Eye (tissue), 1 donor: Measurements from ENCODE around the gene MKI67.

Source experiments
- DNase-seq: peaks from one replicate; pipeline ENCODE4 v3.0.0-alpha.2; 2015

MKI67 gene

DNA sequence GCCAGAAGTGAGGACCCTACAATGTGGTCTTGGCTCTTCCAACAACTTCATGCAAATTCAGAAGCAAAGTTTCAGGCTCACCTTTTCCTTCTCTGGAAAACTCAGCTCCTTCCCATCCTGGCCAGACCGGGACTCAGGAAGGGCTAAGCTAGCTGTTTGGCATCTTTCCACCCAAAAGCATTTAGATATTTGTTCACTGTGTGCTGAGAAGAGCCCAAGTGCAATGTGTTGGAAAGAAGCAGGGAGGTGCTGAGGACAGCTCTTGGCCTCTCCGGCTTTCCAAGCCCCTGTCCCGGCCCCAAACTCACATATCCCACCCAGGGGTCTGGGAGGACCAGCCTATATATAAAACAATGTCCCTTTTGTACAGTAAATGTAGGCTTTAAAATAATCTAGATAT, 44.5 kb downstream of the MKI67 start:
- no peak for DNase-seq

DNA sequence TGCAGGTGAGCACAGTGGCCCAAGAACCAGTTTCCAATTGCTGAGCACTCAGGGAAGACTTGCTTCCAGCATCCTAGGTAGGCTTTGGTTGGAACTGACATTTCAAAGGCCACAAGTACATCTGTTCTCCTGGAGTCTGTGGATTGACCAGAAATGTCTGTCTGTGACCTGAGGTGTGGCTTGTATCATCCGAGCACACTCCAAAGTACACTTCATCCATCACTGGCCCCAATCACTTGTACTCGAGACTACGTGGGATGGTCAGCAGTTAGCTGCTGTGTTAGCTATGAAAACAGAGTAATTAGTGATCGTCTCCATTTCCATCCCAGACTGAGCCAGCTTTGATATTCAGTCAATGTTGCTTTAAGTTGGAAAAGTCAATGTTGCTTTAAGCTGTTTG, 45.0 kb downstream of the MKI67 start:
- no peak for DNase-seq

DNA sequence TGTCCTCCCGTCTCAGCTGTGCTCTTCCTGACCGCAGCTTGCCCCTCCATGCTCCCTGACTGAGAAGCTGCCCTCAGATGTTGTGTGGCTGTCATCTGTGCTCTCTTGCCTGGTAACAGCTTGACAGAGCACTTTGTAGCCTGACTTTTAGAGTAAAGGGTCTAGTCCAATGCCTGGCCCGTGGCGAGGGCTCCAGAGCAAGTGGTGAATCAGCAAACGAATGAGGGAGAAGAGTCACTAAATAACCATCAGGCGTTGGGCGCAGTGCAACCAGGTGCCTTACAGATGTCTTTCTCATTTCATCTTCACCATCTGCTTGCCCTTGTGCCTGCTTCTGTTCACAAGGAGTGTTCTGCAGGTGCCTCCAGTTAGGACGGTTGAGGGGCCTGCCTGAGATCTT, 45.6 kb downstream of the MKI67 start:
- DNase-seq: no peak

DNA sequence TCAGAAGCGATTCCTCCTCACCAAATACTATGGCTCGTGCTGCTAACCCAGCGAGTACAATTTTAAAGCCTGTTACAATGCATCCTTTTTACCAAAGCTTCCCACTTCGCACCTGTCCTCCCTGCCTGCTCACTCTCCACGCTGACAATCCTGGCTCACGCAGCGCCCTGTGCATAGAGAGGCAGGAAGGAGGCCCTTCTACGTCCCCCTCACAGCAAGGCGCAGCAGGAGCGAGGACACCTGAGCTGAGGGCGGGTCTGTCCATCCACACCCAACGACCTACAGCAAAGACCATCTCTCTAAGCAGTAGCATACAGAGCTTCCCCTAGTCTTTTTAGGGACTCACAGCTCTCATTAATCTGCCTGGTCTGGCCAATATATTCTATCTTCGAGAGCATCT, 46.0 kb downstream of the MKI67 start:
- DNase-seq: no peak

DNA sequence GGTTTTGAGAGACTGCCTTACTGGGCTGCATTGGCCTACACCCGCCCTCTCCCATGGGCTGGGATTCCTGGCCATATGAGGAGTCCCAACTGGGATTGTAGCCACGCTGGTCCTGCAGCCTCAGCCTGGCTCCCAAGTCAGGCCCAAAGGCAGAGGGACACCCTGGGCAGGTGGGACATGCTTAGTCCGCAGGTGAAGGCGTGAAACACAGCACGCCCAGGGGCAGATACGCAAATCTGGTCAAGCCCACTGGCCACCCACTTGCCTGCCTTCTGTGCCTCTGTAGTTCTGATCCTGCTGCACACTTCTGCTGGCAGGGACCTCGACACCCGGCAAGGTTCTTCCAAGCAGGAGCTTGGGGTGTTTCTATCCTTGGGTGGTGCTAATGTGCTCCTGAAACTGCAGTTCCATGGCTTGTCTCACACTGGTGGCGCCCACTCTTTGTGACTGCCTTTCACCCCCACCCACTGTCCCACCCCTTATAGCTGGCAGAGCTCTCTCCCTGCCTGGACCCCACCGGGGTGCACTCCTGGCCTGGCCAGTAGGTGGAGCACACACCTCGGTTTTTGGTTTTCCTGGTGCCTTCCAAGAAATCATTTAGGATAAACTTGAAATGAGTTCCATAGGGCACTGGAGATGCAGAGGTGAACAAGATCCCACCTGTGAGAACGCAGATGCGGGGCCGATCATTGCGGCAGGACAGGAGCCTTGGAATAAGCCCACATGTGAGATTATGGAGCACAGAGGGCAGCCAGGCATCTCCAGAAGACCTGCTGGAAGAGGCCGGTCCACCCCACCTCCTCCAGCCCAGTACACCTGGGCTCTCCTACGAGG, 47.9 kb downstream of the MKI67 start:
- DNase-seq: peak; percentile 60

DNA sequence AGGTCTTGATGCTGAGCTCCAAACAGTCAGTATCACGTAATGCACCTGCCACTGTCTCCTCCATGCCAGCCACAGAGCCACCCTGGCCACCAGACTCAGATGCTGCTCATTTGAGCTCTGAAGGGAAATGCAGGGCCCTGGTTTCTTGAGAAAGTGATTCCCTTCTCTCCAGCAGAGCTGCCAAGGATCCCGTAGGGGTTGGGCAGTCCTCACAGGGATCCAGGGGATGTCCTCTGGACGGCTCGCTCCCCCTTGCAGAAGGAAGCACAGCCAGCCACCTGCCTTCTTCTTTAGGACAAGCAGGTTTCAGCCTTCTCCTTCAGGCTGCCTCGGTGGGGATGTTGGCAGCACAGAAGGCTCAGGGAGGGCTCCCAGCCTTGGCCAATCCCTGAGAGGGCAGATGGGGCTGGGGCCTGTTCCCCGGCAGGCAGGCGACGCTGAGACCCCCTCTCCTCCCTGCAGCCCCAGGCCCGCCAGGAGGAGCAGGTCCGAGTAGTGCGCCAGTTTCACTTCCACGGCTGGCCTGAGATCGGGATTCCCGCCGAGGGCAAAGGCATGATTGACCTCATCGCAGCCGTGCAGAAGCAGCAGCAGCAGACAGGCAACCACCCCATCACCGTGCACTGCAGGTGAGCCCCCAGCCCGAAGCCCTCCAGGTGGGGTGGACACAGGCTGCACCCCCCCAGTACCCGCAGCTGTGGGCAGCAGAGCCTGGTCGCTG, 48.9 kb downstream of the MKI67 start:
- no peak for DNase-seq

DNA sequence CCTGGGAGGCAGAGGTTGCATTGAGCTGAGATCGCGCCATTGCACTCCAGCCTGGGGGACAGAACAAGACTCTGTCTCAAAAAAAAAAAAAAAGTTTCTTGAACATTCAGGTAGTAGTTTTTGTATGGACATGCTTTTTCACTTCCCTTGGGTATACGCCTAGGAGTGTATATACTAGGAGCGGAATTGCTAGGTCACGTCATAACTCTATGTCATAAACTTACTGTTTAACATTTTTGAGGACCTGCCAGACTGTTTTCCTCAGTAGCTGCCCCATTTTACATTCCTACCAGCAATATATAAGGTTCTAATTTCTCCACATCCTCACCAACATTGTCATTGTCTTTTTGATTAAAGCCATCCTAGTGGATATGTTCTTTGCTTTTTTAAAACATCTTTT, 51.6 kb downstream of the MKI67 start:
- DNase-seq: no peak

DNA sequence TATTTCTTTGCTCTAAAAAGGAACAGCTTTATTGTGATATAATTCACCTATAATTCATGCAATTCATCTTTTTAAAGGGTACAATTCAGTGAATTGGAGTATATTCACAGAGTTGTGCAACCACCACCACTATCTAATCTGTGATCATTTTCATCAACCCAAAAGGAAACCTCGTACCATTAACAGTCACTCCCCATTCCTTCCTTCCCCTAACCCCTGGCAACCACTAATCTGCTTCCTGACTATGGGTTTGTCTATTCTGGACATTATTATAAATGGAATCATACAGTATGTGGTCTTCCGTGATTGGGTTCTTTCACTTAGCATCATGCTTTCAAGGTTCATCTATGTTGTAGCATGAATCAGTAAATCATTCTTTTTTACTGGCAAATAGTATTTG, 52.3 kb downstream of the MKI67 start:
- no peak for DNase-seq

DNA sequence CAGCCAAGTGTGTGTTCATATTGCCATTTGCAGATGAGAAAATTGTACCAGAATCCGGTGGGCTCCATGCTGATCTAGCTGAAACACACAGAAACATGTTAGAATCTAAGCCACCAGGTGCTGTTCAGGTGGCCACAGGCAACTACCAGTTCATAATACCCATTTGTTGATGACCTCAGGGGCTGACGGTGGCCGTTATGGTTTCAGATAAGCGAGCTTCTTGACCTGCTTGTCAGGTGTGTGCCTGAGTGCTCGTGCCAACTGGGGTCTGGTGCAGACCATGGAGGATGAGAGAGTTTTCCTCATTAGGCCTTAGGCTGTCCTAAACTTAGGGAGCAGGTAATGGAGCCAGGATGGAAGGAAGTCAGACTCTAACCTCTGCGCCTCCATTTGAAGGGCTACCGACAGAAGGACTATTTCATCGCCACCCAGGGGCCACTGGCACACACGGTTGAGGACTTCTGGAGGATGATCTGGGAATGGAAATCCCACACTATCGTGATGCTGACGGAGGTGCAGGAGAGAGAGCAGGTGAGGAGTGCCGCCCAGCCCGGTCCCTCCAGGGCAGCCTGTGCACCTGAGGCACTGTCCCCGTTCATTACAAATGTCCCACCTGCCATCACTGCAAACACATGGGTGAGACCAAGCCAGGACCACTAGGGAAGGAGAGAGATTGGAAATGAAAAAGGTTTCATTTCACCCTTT, 53.1 kb downstream of the MKI67 start:
- DNase-seq: no peak

DNA sequence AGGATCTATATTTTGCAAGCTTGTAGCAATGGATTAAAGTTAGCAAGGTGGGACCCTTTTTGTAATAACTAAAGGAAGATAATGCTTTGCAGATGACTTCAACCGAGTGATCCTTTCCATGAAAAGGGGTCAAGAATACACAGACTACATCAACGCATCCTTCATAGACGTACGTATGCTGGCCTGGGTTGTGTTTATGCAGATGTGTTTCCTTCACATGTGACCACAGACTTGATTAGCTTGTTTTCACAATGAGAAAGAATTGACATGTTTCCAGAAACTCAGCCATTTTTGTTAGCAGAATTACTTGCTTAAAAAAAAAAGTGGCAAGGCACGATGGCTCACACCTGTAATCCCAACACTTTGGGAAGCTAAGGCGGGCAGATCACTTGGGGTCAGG, 54.2 kb downstream of the MKI67 start:
- DNase-seq: no peak

DNA sequence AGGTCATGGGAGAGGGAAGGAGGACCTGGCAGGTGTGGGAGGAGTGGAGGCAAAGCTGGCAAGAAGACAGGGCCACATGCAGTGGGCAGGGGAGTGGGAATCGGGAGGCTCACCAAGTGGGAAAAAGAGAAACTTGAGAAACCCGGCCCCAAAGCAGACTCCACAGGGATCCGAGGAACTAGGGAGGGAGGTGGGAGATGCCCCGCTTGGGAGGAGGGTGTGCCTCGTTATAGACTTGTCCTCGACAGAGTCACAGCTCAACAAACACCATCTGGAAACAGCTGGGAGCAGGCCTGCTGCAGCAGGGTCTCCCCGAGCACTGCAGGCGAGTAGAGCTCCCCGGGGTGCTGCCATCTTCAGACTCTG, 54.8 kb downstream of the MKI67 start:
- DNase-seq: no peak

DNA sequence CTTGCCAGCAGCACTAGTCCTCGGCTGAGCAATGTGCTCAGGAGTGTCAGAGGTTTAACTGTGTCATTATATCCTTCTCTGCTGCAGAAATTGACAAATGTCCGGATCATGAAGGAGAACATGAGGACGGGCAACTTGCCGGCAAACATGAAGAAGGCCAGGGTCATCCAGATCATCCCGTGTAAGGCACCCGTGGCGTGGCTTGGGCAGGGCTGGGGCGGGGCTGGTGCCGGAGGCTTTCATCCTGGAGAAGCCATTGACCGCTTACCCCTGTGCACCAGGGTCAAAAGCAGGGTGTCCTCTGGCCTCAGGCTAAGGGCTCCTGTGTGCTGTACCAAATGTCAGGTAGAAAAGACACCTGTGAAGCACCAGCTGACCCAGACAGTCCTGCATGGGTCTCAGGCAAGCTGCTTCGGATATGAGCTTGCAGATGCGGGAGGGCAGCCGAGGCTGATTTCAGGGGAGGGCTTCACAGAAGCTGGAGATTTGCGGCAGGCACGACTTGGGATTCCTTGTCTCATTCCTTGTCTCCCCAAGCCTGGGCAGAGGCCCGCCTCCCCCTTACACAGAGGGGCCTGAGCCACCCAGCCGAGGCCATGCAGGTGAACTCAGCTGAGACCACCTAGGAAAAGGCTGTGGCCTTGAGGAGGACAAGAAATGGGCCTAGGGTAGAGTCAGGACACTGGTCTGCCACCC, 55.4 kb downstream of the MKI67 start:
- no peak for DNase-seq

DNA sequence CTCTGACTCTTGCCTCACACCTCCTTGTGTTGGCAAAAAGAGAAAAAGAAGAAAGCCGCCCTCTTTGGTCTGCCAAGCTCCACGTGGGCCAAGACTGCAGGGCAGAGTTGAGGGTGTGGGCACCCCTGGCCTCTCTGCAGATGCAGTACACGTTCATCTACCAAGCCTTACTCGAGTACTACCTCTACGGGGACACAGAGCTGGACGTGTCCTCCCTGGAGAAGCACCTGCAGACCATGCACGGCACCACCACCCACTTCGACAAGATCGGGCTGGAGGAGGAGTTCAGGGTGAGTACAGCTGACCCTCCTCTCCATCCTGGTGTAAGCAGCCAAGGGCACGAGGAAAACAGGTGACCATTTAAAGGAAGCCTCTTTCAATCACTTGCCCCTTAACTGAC, 56.1 kb downstream of the MKI67 start:
- no peak for DNase-seq

DNA sequence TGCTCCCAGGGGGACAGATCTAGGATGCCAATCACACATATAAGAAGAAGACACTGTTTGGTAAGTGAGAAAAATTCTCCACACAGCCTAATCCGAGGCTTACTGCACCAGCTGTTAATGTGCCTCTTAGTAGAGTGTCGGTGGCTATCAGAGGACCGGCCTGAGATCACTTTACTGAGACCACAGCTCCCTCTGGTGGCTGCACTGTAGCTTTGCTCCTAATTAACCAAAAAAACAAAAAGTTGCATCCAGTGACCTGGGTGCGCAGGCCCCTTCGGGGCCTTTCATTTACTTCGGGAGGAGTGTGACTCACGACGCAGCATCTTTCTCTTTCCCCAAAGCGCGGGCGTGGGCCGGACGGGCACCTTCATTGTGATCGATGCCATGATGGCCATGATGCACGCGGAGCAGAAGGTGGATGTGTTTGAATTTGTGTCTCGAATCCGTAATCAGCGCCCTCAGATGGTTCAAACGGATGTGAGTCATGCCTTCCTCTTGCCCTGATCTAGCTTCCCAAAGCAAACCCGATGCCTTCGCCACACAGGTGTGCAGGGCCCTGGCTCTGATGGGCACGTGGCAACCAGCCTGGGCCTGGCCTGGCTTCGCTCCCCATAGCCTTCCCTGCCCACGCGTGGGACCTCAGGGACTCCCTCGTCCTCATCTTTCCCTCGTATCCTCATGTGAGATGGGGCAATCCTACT, 56.7 kb downstream of the MKI67 start:
- DNase-seq: peak; percentile 91

DNA sequence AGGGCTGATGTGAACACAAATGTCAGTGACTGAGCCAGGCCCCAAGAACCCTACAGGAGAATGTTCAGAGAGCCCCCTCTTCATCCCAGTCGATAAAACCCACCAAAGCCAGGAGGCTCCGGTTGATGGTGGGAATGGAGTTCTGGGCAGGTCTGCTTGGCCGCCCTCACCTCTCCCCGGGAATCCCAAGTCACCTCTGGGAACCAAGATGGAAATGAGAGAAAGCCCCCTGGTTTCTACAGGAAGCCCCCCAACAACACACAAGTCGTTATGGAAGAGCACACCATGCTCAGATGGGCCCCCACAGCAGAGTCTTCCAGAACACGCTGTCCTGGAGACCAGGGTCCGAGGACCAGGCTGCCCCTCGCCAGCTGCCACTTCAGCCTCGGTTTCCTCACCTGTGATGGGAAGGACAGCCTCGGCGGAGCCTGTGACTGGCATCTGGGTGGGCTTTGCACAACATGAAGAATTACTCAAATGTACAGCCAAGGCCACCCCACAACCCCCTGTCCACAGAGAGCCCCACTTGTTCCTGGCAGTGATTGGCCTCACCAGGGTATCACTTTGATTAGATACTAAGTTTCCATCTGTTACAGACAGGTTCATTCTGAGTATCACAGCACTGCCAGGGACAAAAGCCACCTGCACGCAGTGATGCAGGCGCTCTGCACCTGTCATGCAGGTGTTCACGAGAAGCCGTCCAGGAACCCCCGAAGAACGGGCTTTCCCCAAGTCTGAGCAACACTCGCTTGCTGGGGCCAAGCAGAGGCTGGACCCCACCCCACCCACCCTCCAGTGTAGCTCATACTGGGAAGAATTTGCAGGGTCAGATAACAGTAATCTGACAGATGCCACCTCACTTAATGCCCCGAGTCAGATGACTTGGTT, 57.6 kb downstream of the MKI67 start:
- DNase-seq: no peak

DNA sequence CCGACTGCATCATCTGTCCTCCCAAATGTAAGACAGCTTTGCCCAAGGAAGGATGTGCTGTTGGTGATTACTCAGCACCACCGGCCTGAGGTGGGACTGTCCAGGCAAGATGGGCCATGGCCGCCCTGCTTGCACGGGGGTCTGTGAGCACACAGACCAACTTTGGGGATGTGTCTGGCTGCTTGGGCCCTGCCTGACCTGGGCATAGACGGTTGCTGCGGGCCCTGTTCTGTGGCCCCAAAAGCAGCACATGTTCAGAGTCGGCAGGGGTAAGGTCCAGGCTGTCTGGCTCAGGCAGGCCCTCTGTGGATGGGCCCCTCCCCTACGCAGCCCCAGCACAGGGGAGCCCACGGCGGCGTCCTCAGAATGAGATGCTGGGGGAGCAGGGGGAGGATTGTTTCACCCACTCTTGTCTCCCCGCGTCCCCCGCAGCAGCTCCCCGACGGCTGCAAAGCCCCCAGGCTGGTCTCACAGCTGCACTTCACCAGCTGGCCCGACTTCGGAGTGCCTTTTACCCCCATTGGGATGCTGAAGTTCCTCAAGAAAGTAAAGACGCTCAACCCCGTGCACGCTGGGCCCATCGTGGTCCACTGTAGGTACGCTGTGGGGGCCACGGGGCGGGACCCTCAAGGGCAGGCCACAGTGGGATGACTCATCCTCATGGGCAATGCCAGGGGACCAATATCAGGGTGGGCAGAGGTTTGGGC, 58.4 kb downstream of the MKI67 start:
- DNase-seq: no peak

DNA sequence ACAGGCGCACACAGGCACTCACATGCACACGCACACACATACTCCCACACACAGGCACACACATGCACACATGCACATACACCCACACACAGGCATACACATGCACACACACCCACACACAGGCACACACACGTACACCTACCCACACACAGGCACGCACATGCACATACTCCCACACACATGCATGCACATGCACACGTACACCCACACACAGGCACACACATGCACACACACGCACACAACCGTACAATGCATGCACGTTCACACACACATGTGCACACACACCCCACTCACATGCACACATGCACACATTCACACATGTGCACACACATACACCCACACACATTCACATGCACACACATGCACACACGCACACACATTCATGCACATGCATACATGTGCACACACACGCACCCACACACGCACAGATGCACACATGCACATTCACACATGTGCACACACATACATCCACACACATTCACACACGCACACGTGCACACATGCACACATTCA, 59.3 kb downstream of the MKI67 start:
- DNase-seq: no peak

DNA sequence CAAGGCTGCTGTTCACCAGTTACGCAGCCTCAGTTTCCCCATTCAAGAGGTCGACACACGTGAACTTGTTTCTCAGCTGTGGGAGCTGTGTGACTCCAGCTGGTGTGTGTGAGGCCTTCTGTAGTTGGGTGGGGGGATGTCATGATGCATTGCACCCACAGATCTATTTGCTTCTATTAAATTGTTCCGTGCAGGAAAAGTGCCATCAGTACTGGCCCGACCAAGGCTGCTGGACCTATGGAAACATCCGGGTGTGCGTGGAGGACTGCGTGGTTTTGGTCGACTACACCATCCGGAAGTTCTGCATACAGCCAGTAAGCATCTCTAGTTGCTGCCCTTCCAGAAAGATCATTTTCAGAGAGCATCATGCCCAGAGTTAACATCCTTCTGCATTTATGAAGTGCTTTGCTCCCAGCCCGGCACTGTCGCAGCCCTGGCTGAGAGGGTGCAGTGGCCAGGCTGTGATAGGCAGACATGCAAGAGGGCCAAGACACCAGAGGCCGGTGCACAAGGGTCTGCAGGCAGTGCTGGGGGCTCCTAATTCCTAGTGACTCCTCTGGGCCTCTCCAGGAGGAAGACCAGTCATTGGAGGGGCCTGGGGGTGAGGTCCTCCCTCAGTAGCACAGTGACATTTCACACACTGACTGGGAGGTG, 60.2 kb downstream of the MKI67 start:
- no peak for DNase-seq

DNA sequence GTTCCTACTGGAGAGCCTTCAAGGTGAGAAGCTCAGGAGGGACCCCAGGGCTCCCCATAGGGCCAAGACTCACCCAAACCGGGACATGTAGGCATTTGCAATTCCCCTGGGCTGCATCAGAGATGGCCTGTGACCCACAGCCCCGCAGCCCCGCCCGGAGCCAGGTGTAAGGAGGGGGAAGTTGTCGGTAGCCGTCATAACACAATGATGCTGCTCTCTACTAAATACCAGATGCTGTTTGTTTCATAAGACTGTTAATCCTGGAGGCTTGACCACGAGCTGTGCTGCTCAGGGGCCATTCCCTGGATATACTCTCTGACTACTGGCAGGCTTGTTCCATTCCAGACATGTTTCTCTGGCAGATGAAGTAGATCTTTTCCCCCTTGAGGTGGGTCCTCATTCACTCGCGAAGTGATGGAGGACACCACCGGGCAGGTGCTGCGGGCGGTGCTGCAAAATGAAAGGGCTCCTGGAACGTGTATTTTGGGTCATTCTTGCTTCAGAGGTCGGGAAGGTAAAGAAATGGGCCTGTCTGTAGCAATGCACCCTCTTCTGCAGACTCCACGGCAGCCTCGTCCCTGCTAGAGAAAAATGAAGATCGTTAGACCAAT, 61.1 kb downstream of the MKI67 start:
- DNase-seq: no peak
